NK-92 (cell line): ENCODE data around the gene PALD1.
"Not testable (repeated sequence)": the region's sequence is repeated elsewhere in the genome, so short reads cannot be mapped to it uniquely, and the experiment has no call there.

Experiments
- DNase-seq: peaks from one replicate; lab custom pipeline; 2025; ENCODE audit not compliant: unreplicated experiment; lab: John Stamatoyannopoulos, UW

PALD1 gene

GRCh38 chr10:70481831-70482530 is 3.4 kb downstream of the PALD1 start:
- no peak for DNase-seq

- no peak for DNase-seq
Observed at GRCh38 chr10:70482982-70483760, 4.6 kb downstream of the PALD1 start.

GRCh38 chr10:70483872-70484271 is 5.3 kb downstream of the PALD1 start:
- not testable (repeated sequence) for DNase-seq

- DNase-seq: no peak
Observed at GRCh38 chr10:70487824-70488223, 9.3 kb downstream of the PALD1 start.

- DNase-seq: no peak
Observed at GRCh38 chr10:70490142-70490541, 11.6 kb downstream of the PALD1 start.

GRCh38 chr10:70491614-70492013 is 13.0 kb downstream of the PALD1 start:
- DNase-seq: no peak

DNA sequence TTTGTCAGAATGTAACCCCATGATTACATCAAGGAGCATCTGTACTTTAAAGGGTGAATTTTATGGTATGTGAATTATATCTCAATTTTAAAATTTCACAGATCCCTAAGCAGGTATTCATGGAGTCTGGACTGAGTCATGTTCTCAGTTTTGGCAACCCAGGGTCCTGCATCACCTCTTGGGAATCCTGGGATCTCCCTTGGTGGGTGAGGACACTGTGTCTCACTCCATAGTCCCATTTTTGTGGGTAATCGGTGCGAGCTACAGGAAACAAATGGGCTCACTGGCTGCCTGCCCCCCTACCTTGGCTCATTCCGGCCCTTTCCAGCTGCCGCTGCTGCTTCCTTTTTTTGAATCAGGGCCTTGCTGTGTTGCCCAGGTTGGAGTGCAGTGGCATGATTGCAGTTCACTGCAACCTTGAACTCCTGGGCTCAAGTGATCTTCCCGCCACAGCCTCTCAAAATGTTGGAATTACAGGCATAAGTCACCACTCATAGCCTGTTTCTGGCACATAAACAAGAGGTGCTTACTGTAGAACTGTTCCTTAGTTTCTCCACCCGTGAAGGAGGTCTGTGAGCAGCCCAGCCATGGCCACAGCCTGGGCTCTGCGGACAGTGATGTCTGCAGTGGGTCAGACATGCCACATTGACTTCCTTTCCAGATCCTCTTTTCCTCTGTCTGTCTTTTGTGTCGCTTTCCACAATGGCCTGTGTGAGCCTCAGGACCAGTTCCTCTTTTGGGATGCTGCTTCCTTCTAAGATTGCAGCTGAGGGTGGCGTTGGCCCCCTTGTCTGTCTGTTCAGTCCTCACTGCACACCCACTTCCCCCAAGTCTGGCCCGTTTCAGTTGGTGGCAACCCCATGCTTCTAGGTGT is 14.5 kb downstream of the PALD1 start:
- DNase-seq: no peak

GRCh38 chr10:70493660-70494234 is 15.2 kb downstream of the PALD1 start:
- no peak for DNase-seq

DNA sequence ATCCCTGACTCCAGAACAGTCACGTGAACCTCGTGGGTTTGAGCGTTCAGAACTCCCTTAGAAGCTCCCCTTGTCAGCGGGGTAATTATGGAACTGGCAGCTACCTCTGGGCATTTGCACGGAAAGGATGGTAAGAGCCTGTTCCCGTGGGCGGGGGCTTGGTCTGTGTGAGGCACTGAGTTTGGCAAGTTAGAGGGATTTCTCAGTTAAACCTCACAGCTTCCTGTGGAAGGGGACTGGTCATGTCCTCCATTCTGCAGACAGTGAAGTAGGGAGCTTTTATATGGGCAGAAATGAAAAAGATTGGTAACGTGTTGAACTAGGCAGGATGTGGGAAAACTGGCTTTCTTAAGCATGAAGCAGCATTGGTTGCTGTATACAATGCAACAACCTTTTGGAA is 16.0 kb downstream of the PALD1 start:
- no peak for DNase-seq

DNA sequence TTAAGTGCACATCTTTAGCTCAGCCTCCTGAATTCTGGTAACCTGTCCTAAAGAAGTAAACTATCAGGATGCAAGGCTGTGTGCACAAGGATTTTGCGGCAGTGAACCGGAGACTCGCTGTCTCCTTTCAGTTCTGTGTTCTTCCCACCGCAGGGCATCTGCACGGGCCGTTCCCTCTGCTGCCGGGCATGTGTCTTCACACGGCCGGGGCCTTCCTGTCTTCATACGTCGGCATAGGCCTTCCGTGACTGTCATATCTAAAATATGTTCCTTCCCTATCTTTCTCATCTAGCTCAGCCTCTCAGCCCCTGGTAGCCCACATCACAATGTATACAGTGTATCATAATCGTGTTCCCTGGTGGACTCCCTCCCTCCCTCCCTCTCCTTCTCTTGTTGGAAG is 16.4 kb downstream of the PALD1 start:
- no peak for DNase-seq

- DNase-seq: no peak
Observed at GRCh38 chr10:70495691-70496261, 17.2 kb downstream of the PALD1 start.

GRCh38 chr10:70496341-70497119 is 18.0 kb downstream of the PALD1 start:
- no peak for DNase-seq

DNA sequence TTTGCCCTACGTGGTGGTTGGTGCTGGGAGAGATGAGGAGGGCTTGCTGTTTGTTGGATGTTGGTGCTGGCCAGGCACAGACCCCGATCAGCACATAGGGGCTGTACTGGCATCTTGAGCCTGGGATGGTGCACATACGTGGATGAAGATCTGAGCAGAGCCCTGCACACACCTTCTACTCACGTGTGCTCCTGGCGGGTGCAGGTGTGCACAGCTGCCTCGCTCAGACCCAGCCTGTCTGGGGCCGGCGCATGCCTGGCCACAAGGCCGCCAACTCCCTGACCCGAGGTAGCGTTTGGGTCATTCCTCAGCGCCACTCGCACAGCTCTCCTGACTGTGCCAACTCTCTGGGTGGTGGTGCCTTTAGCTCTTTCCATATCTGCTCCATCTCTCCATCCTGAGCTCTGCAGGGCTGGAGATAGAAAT is 18.6 kb downstream of the PALD1 start:
- no peak for DNase-seq

GRCh38 chr10:70498970-70499835 is 20.6 kb downstream of the PALD1 start:
- no peak for DNase-seq

DNA sequence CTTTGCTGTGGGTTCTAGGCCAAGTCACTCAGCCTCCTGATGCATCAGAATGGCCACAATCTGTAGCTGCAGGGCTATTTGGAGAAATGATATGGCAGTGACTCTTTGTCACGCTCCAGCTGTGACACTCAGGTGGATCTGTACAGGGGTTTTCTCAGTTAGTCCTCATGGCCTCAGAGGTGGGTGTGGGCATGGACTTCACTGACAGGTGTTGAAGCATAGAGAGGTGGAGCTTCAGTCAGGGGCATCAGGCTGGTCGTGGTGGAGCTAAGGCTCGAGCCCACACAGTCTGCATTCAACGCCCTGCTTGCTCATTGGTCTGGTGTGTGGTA is 21.2 kb downstream of the PALD1 start:
- DNase-seq: no peak

- no peak for DNase-seq
Observed at GRCh38 chr10:70500368-70500767, 21.8 kb downstream of the PALD1 start.

DNA sequence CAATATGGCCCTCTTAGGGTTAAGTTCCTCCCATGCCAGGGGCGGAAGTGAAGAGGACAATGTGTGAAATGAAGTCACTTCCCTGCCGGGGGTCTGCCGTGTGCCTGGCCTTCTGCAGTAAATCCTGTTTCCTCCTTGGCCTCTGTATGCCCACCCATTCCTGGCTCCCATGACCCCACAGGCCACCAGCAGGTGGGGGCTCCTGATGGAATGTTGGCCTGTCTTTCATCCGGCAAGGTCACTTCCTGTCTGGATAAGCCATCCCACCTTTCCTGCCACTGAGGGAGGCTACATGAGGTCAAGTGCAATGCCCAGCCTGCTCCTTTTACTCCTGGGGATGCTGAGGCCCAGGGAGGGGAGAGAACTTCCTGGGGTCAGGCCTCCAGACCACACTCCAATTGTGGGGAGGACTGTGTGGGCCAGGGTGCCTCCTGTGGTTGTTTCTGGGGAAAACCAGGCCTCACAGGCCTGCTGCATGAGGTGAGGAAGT is 22.3 kb downstream of the PALD1 start:
- no peak for DNase-seq

DNA sequence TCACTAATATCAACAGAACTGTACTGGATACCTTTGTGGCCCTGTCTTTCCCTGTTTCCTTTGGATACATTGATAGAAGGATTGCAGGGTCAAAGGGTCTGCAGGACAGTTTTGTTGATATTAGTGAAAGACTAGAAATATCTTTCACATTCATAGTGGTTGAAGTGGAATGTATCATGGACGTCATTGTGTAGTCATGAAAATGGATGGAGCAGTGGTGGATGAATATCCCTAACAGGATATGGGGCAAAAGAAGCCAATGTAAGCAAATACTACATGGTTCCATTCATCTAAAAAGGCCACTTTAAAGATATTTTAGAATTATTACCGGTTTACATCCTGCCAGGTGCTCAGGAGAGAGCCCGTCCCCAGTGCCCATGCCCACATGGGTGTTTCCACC is 23.8 kb downstream of the PALD1 start:
- no peak for DNase-seq

- DNase-seq: no peak
Observed at GRCh38 chr10:70503776-70504175, 25.2 kb downstream of the PALD1 start.
